Loucy (cell line): ENCODE data around the gene DLG2.
"Not testable (repeated sequence)": the region's sequence is repeated elsewhere in the genome, so short reads cannot be mapped to it uniquely, and the experiment has no call there.

Experiments
- CTCF ChIP-seq: fragments of 200-600 bp; sonication (generic); conservative IDR thresholded peaks from 2 replicates; pipeline ENCODE4 v1.5.1; 2014; ENCODE audit warnings: mild to moderate bottlenecking, antibody characterized with exemption, low read length
- EZH2phosphoT487 ChIP-seq: fragments of 200-600 bp; IDR thresholded peaks from 2 replicates; pipeline ENCODE4 v1.6.1; 2018; ENCODE audit warnings: antibody characterized with exemption, mild to moderate bottlenecking, moderate library complexity, borderline replicate concordance

GRCh38 chr11:83731288-83731687 lies 1895.9 kb downstream of the DLG2 start:
- TF ChIP-seq CTCF, EZH2phosphoT487: not testable (repeated sequence)
